Measurements from ENCODE around the gene MTIF2. TPM values are rescaled to one million over a fixed set of nuclear protein-coding genes. Genes with fewer than 3 reads are reported as not detected.

MTIF2 gene
- total RNA-seq, 1 donor from 2014 or later = 22.9 TPM

- no peaks in the 10 kb centered on the region for H3K27me3 Mint-ChIP-seq (ENCODE audit: unreplicated experiment)
- H3K27ac Mint-ChIP-seq (ENCODE audit: unreplicated experiment) = peak overlapping the region; percentile 52
- TF ChIP-seq CTCF (IDR thresholded peaks at IDR 0.05; ENCODE audit: unreplicated experiment) = no peak
- H3K36me3 Mint-ChIP-seq (ENCODE audit: low read depth, unreplicated experiment) = peaks cover 5% of the 10 kb centered on the region
- H3K4me1 Mint-ChIP-seq (ENCODE audit: unreplicated experiment) = peaks cover 5% of the 10 kb centered on the region
- no peaks in the 10 kb centered on the region for H3K9me3 Mint-ChIP-seq (ENCODE audit: unreplicated experiment)
- DNase-seq (ENCODE audit: low spot score) = no peak
- no peak overlapping the region for H3K4me3 Mint-ChIP-seq (ENCODE audit: unreplicated experiment)
Observed at GRCh38 chr2:55239656-55240222, 29.3 kb downstream of the MTIF2 start.

- H3K27me3 Mint-ChIP-seq (ENCODE audit: unreplicated experiment) = peaks cover 8% of the 10 kb centered on the region
- H3K36me3 Mint-ChIP-seq (ENCODE audit: low read depth, unreplicated experiment) = peaks cover 12% of the 10 kb centered on the region
- no peak overlapping the region for H3K27ac Mint-ChIP-seq (ENCODE audit: unreplicated experiment)
- no peak overlapping the region for H3K4me3 Mint-ChIP-seq (ENCODE audit: unreplicated experiment)
- H3K9me3 Mint-ChIP-seq (ENCODE audit: unreplicated experiment) = no peaks in the 10 kb centered on the region
- TF ChIP-seq CTCF (IDR thresholded peaks at IDR 0.05; ENCODE audit: unreplicated experiment) = no peak
- H3K4me1 Mint-ChIP-seq (ENCODE audit: unreplicated experiment) = peaks cover 18% of the 10 kb centered on the region
- no peak for DNase-seq (ENCODE audit: low spot score)
Observed at GRCh38 chr2:55236992-55237543, 32.0 kb downstream of the MTIF2 start.

GRCh38 chr2:55235724-55236538 is 33.1 kb downstream of the MTIF2 start:
- Mint-ChIP-seq H3K4me3 (ENCODE audit: unreplicated experiment) (no peak overlapping the region), H3K27me3 (ENCODE audit: unreplicated experiment) (peaks cover 10% of the 10 kb centered on the region), H3K27ac (ENCODE audit: unreplicated experiment) (no peak overlapping the region), H3K36me3 (ENCODE audit: low read depth, unreplicated experiment) (peaks cover 12% of the 10 kb centered on the region), H3K4me1 (ENCODE audit: unreplicated experiment) (peaks cover 27% of the 10 kb centered on the region), H3K9me3 (ENCODE audit: unreplicated experiment) (no peaks in the 10 kb centered on the region)
- DNase-seq (ENCODE audit: low spot score) = no peak
- no peak for TF ChIP-seq CTCF (IDR thresholded peaks at IDR 0.05; ENCODE audit: unreplicated experiment)

- Mint-ChIP-seq H3K4me3 (ENCODE audit: unreplicated experiment) (peak overlapping the region; percentile 97), H3K27me3 (ENCODE audit: unreplicated experiment) (peaks cover 12% of the 10 kb centered on the region), H3K36me3 (ENCODE audit: low read depth, unreplicated experiment) (peaks cover 21% of the 10 kb centered on the region), H3K9me3 (ENCODE audit: unreplicated experiment) (no peaks in the 10 kb centered on the region), H3K4me1 (ENCODE audit: unreplicated experiment) (peaks cover 34% of the 10 kb centered on the region), H3K27ac (ENCODE audit: unreplicated experiment) (peak overlapping the region; percentile 99)
- no peak for TF ChIP-seq CTCF (IDR thresholded peaks at IDR 0.05; ENCODE audit: unreplicated experiment)
- DNase-seq (ENCODE audit: low spot score) = no peak
Observed at GRCh38 chr2:55233658-55233940, 35.4 kb downstream of the MTIF2 start.
